Measurements from ENCODE around the gene KRTAP13-1.

DNA sequence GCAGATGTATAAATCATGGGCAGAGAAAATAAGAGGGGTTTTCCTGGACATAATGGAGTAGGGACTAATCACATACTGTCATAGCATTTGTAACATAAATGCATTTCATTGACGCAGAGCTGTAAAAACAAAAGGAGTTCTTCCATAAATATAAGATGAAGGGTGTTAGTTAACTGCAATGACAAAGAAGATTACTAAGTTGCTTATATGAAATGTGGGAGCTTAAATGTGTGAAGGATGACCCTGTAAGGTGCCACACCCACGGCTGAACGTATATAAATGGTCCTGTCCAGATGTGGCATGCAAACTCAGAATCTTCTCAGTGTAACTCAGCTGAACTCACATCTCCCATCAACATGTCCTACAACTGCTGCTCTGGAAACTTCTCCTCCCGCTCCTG is at the start of gene KRTAP13-1:
- TF ChIP-seq, protein P1, sequence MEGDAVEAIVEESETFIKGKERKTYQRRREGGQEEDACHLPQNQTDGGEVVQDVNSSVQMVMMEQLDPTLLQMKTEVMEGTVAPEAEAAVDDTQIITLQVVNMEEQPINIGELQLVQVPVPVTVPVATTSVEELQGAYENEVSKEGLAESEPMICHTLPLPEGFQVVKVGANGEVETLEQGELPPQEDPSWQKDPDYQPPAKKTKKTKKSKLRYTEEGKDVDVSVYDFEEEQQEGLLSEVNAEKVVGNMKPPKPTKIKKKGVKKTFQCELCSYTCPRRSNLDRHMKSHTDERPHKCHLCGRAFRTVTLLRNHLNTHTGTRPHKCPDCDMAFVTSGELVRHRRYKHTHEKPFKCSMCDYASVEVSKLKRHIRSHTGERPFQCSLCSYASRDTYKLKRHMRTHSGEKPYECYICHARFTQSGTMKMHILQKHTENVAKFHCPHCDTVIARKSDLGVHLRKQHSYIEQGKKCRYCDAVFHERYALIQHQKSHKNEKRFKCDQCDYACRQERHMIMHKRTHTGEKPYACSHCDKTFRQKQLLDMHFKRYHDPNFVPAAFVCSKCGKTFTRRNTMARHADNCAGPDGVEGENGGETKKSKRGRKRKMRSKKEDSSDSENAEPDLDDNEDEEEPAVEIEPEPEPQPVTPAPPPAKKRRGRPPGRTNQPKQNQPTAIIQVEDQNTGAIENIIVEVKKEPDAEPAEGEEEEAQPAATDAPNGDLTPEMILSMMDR (IDR thresholded peaks at IDR 0.05; ENCODE audit: insufficient read depth, low read depth, low read length) = no peak
- no peak for TF ChIP-seq EZH2 (IDR thresholded peaks at IDR 0.05; ENCODE audit: insufficient read depth, low read length)

All from astrocyte (in vitro differentiated cells and primary cell).